Aorta (tissue), 5 donors: ENCODE results near the gene BBS4. TPM values are rescaled to one million over a fixed set of nuclear protein-coding genes. Genes with fewer than 3 reads are reported as not detected.
"Not testable (repeated sequence)": the region's sequence is repeated elsewhere in the genome, so short reads cannot be mapped to it uniquely, and the experiment has no call there.

Experiments
- ATAC-seq: fragments of 200-7000 bp; cut with Tn5 transposase; one replicate; pipeline ENCODE4 v1.9.1; 2022; ENCODE audit warnings: moderate library complexity; ENCODE audit not compliant: low FRiP score
- DNase-seq, 2 donors: peaks; one replicate each; pipeline ENCODE4 v3.0.0-alpha.2; 2020
- H3K27ac ChIP-seq, 2 donors: one replicate each; pipeline ENCODE4 v1.5.1; 2013; ENCODE audit warnings: low read length in 2 of 2, mild to moderate bottlenecking in 2 of 2, moderate library complexity in 2 of 2, control low read depth in 1 of 2, inconsistent platforms in 1 of 2, low read depth in 1 of 2
- H3K27me3 ChIP-seq, 2 donors: one replicate each; pipeline ENCODE4 v1.6.1; 2013; ENCODE audit warnings: control low read depth in 1 of 2, low read length in 1 of 2, mild to moderate bottlenecking in 1 of 2, moderate library complexity in 1 of 2; ENCODE audit not compliant: insufficient read depth in 2 of 2, control insufficient read depth in 1 of 2
- H3K36me3 ChIP-seq, 2 donors: one replicate each; pipeline ENCODE4 v1.6.1; 2013; ENCODE audit warnings: control low read depth in 1 of 2, low read length in 1 of 2, mild to moderate bottlenecking in 1 of 2; ENCODE audit not compliant: insufficient read depth in 2 of 2, control insufficient read depth in 1 of 2
- H3K4me1 ChIP-seq, 2 donors: one replicate each; pipeline ENCODE4 v1.6.1; 2013; ENCODE audit warnings: low read length in 2 of 2, control low read depth in 1 of 2, mild to moderate bottlenecking in 1 of 2, moderate library complexity in 1 of 2; ENCODE audit not compliant: insufficient read depth in 2 of 2, control insufficient read depth in 1 of 2
- H3K4me3 ChIP-seq, 2 donors: one replicate each; pipeline ENCODE4 v1.5.1; 2013; ENCODE audit warnings: low read length in 2 of 2, control low read depth in 1 of 2, mild to moderate bottlenecking in 1 of 2
- H3K9me3 ChIP-seq: one replicate; pipeline ENCODE4 v1.6.1; 2013; ENCODE audit warnings: mild to moderate bottlenecking, low read length; ENCODE audit not compliant: control insufficient read depth
- WGBS, 2 donors: extraction: QIAGEN DNeasy Blood & Tissue Kit; methylation state at CpG; one replicate each; pipeline ENCODE4 v1.1.7; 2013; 5-methylcytosine and 5-hydroxymethylcytosine counted together
- intact Hi-C, 2 donors: fragments of 100-400 bp; cut with DNase I; formaldehyde crosslinking; loops; one replicate each; pipeline versions ENCODE4 v1.14.2 to v1.15.0; 2022
- long read RNA-seq, 2 donors: library from polyadenylated mRNA; unstranded; transcript quantifications; one replicate each; pipeline ENCODE4 v2.0.0, GENCODE V29; 2020 to 2021
- polyA plus RNA-seq, 2 donors: library from polyadenylated mRNA; stranded (reverse); fragments of 200-250 nt; gene quantifications; one replicate each; pipeline ENCODE4 v1.2.3, GENCODE V29; 2013
- total RNA-seq, 2 donors: library from RNA; stranded (reverse); fragmentation: NEBNext Ultra II Directional; extraction: Animal tissue kit (Norgen Biotek cat#: 25700); gene quantifications; one replicate each; pipeline ENCODE4 v1.2.1, GENCODE V29; 2021
- donor health status: healthy with polysubstance abuse.
- donor health status: Bipolar disorder and iron deficiency.
- donor health status: DM: no; HTN: no; CAD: no.
- donor health status: DM: no; HTN: no; CAD: no.
- donor health status: DM: yes; HTN: yes; CAD: no.

The BBS4 gene, protein sequence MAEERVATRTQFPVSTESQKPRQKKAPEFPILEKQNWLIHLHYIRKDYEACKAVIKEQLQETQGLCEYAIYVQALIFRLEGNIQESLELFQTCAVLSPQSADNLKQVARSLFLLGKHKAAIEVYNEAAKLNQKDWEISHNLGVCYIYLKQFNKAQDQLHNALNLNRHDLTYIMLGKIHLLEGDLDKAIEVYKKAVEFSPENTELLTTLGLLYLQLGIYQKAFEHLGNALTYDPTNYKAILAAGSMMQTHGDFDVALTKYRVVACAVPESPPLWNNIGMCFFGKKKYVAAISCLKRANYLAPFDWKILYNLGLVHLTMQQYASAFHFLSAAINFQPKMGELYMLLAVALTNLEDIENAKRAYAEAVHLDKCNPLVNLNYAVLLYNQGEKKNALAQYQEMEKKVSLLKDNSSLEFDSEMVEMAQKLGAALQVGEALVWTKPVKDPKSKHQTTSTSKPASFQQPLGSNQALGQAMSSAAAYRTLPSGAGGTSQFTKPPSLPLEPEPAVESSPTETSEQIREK
- total RNA-seq, result 10 to 100 TPM; 16.5 to 26.6 TPM
- polyA plus RNA-seq, result 10 to 100 TPM in 1 of 2 donors, 1 to 10 TPM in 1; 5.8 to 61.4 TPM
- long read RNA-seq, donor 1, transcript BBS4-204 (16 exons, 1,864 nt), result minor isoform, 6 of 42 reads
- long read RNA-seq, donor 1, transcript BBS4-201 (16 exons, 2,490 nt), result major isoform, 25 of 42 reads
- long read RNA-seq, donor 1, partial matches to known transcripts, result 2 of 42 reads
- long read RNA-seq, donor 1, other reads (novel, unspliced or antisense), result 8 of 42 reads
- long read RNA-seq, donor 2, partial matches to known transcripts, result 2 of 10 reads
- long read RNA-seq, donor 2, other reads (novel, unspliced or antisense), result 4 of 10 reads

DNA sequence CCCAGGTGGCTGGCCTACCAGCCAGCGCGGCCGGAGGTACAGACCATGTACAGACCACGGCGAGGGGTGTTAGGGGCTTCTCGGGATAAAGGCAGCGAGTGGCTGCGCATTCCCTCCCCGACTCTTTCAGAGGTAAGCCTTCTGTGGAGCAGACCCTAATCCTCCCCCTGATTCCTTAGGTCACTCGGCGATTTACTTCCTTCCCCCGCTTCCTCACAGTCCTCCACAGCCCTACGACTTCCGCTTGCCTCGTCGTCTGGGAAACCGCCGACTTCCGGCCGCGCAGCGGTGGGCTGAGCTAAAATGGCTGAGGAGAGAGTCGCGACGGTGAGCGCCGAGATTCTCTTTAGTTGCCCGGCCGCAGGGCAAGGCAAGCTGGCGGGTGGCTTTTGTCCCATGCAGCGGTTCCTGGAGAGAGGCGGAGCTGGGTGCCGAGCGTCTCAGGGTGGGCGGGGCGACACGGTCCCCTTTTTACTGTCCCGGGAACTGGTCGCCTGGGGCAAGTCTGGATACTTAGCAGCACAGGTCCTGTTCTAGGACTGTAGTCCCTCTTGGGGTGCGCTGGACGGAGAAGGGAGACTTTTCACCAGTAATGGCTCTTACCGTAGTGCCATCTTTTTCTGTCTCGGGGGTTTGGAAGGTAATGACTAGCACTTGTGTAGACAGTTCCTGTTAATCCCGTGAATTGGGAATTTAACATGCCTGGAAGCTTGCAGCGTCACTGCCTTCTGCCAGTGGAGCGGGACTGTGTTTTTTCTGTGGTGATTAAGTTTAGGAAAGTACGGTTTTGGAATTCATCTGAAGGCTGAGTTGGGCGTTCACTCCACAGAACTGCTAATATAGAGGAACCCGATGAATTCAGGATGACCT is at the start of gene BBS4, which contains the start of gene HIGD2B:
TSS of gene BBS4 (plus strand) at position 283 of the 870 bp plus-strand sequence. CDS start at position 304, 21 bp downstream.
TSS of gene HIGD2B (minus strand) at position 258 of the 870 bp plus-strand sequence. CDS start 9,808 bp downstream, outside the sequence.
- Histone ChIP-seq H3K36me3 (no peaks in the 10 kb centered on the region), H3K9me3 (no peaks in the 10 kb centered on the region), H3K27me3 (no peaks in the 10 kb centered on the region), H3K4me1 (peaks cover 0 to 3% of the 10 kb centered on the region in 2 donors), H3K27ac (peak within 1 kb of the TSS; percentile 25 to 85), H3K4me3 (peak within 1 kb of the TSS; percentile 16 to 54)
- 0% methylated on average over 47 to 49 of the region's 49 CpGs for WGBS, 2 donors
- intact Hi-C loops, result loop anchor here in 1 of 2 donors (10.0 kb wide), 1 partner anchor 211 kb away; the partner anchor contains the start of gene ARIH1
- ATAC-seq (peak; percentile 98), DNase-seq (peak; percentile 94 to 96)

GRCh38 chr15:72636519-72637282 is 49.3 kb upstream of the BBS4 start:
- H3K9me3 ChIP-seq, H3K27me3 ChIP-seq, H3K4me1 ChIP-seq, intact Hi-C loops, H3K4me3 ChIP-seq, H3K36me3 ChIP-seq, H3K27ac ChIP-seq: not testable (repeated sequence)
- DNase-seq (peak; percentile 85 to 90), ATAC-seq (peak; percentile 91)
- WGBS, 2 donors, result 0 to 1% methylated on average over 9 to 27 of the region's 43 CpGs

GRCh38 chr15:72639759-72640483 is 46.1 kb upstream of the BBS4 start:
- H3K9me3 ChIP-seq, H3K27me3 ChIP-seq, H3K4me1 ChIP-seq, H3K27ac ChIP-seq, DNase-seq, intact Hi-C loops, H3K4me3 ChIP-seq, H3K36me3 ChIP-seq, ATAC-seq: not testable (repeated sequence)
- no CpG with 5 or more reads among the region's 26 CpGs for WGBS, 2 donors

- DNase-seq, H3K36me3 ChIP-seq, H3K27ac ChIP-seq, H3K4me1 ChIP-seq, intact Hi-C loops, H3K27me3 ChIP-seq, H3K4me3 ChIP-seq, H3K9me3 ChIP-seq, ATAC-seq: not testable (repeated sequence)
- no CpG with 5 or more reads among the region's 2 CpGs for WGBS, 2 donors
Observed at GRCh38 chr15:72642271-72642670, 43.7 kb upstream of the BBS4 start.

DNA sequence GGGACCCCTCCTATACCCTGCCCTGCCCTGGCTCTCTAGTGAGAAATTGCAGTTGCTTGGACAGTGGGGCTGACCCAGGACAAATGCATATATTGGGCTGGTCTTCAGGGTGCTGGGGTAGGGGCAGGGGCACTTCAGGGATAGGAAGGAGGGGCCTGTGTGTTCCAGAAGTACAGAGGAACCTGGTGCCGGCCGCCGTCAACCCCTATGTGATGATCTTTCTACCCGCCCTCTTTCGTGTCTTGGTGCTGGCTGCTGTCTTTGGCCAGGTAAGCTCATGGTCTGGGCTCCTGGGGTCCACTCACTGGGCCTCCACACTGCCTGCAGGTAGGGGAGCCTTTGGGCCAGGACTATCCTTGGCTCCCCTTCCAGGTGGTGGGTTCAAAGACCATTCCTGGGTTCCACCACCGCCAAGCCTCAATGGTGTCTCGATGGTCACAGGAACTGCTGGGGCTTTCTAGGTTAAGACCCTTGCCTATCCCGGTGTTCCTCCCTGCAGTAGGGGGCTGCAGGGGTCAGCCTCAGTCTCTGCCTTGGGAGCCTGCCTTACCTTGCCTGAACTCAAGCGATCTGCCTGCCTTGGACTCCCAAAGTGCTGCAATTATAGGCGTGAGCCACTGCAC is 37.3 kb upstream of the BBS4 start:
- H3K4me3 ChIP-seq, H3K36me3 ChIP-seq, H3K27ac ChIP-seq, H3K27me3 ChIP-seq, intact Hi-C loops, ATAC-seq, H3K9me3 ChIP-seq, H3K4me1 ChIP-seq: not testable (repeated sequence)
- peak; percentile 17 to 64 for DNase-seq
- 85 to 86% methylated on average over 8 of the region's 10 CpGs for WGBS, 2 donors

DNA sequence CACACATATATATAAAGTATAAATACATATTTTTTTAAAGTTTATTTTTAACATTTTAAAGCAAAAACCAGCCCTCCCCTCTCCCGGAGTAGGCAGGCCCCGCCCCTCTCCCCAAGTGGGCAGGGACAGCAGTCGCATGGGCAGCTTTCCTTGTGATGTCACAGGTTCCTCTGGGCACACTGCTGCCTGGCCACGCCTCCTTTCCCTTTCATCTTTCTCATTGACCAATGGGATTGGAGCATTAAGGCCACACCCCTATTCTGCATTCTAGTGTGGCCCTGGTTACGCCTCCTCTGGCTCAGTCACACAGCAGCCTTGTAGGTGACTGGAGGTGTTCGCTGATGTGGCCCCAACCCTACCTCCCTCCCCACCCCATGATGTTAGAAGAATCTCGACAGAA is 31.6 kb upstream of the BBS4 start, which contains the start of gene GOLGA6B:
TSS of gene GOLGA6B (plus strand) at position 301 of the 400 bp plus-strand sequence. CDS start at position 342, 41 bp downstream.
- H3K36me3 ChIP-seq, H3K4me1 ChIP-seq, H3K27me3 ChIP-seq, ATAC-seq, intact Hi-C loops, H3K27ac ChIP-seq, DNase-seq, H3K4me3 ChIP-seq, H3K9me3 ChIP-seq: not testable (repeated sequence)
- no CpG with 5 or more reads among the region's 7 CpGs for WGBS, 2 donors

DNA sequence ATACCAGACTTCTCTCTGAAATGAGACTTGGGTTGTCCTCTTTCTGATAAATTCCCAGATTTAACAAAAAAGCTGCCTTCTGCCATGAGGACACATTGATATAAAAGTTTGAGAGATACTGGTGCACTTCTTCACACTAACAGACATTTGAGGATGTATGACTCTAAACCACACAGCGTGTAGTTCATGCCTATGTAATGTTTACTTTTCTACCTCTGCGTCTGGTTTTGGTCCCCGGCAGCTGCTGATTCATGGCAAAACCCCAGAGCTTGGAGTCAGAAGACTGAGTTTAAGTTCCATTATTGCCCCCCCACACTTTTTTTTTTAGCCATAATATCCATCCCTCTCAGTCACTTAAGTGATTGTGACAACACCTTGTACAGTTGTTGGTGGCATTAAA is 30.0 kb upstream of the BBS4 start:
- H3K36me3 ChIP-seq, H3K27ac ChIP-seq, H3K9me3 ChIP-seq, intact Hi-C loops, ATAC-seq, H3K27me3 ChIP-seq, H3K4me3 ChIP-seq, DNase-seq, H3K4me1 ChIP-seq: not testable (repeated sequence)
- WGBS, 2 donors, result no CpG with 5 or more reads among the region's 3 CpGs
